Measurements from ENCODE around the gene SERPINA9.

SERPINA9 gene

DNA sequence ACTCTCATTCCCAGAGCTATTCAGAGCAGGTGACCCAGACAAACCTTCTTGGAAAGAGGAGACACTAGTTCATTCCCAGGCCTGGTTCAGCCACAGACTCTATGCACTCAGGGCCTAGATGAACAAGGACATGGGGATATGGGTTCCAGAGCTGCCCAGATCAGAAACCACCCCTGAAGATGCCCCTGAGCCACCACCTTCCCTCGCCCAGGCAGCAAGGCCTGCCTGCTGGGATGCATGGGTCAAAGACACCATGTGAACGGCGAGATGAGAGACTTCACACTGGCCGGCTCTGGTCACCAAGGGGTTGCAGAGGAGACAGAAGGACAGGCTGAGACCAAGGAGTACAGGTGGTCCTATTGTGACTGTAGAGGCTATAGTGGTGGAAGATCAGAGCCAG is 29.2 kb upstream of the SERPINA9 start:
- no peak for DNase-seq (ENCODE audit: low spot score)
- TF ChIP-seq, protein P1, sequence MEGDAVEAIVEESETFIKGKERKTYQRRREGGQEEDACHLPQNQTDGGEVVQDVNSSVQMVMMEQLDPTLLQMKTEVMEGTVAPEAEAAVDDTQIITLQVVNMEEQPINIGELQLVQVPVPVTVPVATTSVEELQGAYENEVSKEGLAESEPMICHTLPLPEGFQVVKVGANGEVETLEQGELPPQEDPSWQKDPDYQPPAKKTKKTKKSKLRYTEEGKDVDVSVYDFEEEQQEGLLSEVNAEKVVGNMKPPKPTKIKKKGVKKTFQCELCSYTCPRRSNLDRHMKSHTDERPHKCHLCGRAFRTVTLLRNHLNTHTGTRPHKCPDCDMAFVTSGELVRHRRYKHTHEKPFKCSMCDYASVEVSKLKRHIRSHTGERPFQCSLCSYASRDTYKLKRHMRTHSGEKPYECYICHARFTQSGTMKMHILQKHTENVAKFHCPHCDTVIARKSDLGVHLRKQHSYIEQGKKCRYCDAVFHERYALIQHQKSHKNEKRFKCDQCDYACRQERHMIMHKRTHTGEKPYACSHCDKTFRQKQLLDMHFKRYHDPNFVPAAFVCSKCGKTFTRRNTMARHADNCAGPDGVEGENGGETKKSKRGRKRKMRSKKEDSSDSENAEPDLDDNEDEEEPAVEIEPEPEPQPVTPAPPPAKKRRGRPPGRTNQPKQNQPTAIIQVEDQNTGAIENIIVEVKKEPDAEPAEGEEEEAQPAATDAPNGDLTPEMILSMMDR (IDR thresholded peaks at IDR 0.05; ENCODE audit: extremely low read depth, insufficient read depth, missing control alignments) = no peak

DNA sequence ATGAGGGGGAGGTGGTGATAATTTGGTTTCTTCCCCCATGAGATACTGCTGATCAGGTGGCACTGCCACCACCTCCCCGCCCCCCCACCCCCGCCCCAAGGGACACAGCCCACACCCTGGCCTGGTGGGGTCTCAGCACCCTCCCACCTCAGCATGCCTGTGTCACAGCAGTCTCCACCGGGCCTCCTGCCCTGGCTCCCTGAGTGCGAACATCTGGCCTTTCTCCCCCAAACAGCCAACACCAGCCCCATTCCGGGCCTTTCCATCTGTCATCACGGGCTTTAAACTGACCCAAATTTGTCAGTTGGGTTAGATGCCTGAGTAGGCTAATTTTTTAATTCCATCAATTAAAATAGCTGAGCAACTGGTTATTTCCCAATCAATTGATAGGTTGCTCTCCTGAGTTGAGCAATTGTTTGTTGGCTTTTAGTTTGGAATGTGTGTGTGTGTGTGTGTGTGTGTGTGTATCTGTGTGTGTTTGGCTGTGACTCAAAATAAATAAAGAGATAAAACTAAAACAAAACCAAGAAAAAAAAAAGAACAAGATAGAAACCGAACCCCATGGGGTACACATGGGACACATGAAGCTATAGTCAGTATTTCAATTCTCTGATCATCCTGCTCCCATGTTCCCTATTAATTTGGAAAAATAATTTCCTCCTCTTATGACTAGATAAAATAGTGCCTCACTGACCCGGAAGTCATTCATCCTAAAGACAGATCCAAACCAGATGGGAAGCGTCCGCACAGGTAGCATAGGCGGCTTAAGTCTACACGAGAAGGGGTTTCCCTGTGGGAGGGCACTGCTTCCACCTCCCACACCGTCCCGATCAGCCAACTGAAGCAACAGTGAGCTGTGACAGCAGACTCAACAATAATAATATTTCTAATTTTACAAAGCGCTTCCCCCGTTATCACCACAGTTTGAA is 25.9 kb upstream of the SERPINA9 start:
- in situ Hi-C loops (cut with MboI; ENCODE audit: low pct_unique_long_range_greater_than_20kb, low sequenced_read_pairs, unreplicated experiment) = no loop called here
- TF ChIP-seq, protein P1 (IDR thresholded peaks at IDR 0.05; ENCODE audit: extremely low read depth, insufficient read depth, missing control alignments) = no peak
- DNase-seq (ENCODE audit: low spot score) = no peak

More for the DNA sequence above, 29.2 kb upstream of the SERPINA9 start:
- in situ Hi-C loops (cut with MboI; ENCODE audit: low pct_unique_long_range_greater_than_20kb, low sequenced_read_pairs, unreplicated experiment) = no loop called here

DNA sequence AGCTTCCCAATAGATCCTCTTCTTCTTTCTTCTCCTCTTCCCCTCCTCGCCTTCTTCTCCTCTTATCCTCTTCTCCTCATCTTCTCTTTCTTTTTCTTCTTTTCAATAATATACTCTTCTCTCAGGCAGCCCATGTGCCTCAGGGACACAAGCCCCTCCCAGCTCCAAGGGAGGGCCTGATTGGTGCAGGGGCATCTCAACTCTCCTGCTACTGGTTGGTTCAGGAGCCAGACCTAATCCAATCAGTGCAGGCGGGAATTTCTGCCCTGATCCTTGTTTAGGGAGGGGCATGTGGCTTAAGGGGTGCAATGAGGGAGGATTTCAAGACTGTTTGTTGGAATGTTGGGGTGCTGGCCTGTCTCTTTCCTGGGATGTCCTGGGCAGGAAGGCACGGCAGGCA is 24.3 kb upstream of the SERPINA9 start:
- no peak for DNase-seq (ENCODE audit: low spot score)
- in situ Hi-C loops (cut with MboI; ENCODE audit: low pct_unique_long_range_greater_than_20kb, low sequenced_read_pairs, unreplicated experiment) = no loop called here
- TF ChIP-seq, protein P1 (IDR thresholded peaks at IDR 0.05; ENCODE audit: extremely low read depth, insufficient read depth, missing control alignments) = no peak

DNA sequence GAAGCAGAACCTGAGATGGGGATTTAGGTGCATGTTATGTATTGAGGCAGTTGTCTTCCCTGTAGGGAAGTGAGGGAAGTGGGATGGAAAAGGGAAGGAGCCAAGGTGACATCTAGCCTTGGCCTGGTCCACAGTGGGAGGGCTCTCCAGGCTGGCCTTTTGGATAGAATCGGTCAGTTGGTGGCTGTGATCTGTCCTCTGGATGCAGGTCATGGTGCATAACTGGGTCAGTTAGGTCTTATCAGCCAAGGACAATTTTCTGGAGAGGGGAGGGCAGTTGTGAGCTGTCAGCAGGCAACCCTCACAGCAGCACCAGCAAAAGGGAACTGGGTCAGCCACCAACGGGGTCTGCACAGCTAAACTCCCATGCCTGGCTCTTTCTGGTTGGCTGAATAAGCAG is 23.7 kb upstream of the SERPINA9 start:
- in situ Hi-C loops (cut with MboI; ENCODE audit: low pct_unique_long_range_greater_than_20kb, low sequenced_read_pairs, unreplicated experiment) = no loop called here
- DNase-seq (ENCODE audit: low spot score) = no peak

DNA sequence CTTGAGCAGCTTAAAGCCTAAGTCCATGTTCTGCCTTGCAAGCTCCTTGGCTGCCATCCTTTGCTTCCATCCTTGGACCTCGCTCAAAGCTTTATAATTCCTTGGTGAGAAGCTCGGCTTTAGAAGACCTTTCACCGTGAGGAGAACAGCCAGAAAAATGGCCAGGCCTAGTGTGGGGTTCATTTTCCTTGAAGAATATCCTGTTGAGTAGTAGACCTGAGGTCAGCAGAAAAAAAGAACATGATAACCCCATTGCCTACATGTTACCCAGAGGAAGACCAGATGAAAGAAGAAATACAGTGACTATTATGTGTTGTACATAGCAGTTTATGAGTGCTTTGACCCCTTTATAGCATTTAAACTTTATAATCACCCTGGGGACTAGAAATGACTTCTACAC is 22.2 kb upstream of the SERPINA9 start:
- DNase-seq (ENCODE audit: low spot score) = no peak
- in situ Hi-C loops (cut with MboI; ENCODE audit: low pct_unique_long_range_greater_than_20kb, low sequenced_read_pairs, unreplicated experiment) = no loop called here
- TF ChIP-seq, protein P1 (IDR thresholded peaks at IDR 0.05; ENCODE audit: extremely low read depth, insufficient read depth, missing control alignments) = no peak

More for the DNA sequence above, 23.7 kb upstream of the SERPINA9 start:
- TF ChIP-seq, protein P1 (IDR thresholded peaks at IDR 0.05; ENCODE audit: extremely low read depth, insufficient read depth, missing control alignments) = no peak

DNA sequence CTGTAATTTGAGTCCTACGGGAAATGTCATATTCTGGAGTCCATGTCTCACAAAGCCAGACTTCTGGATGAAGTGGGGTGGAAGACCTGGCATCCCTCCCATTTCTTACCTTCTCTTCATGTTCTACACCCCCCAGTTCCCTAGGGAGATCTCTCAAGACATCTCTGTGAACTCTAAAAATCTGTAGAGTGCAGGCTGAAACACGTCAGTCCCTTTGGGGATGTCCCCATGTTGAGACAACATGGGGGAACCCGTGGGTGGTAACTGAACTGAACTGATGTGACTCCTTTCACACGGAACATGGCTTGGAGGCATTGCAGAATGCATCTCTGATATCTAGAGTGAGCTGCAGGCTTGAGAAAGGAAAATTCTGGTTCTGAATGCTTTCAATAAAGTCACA is 18.1 kb upstream of the SERPINA9 start:
- peak; percentile 64 for DNase-seq (ENCODE audit: low spot score)
- in situ Hi-C loops (cut with MboI; ENCODE audit: low pct_unique_long_range_greater_than_20kb, low sequenced_read_pairs, unreplicated experiment) = no loop called here
- TF ChIP-seq, protein P1 (IDR thresholded peaks at IDR 0.05; ENCODE audit: extremely low read depth, insufficient read depth, missing control alignments) = no peak
